Lung microvascular endothelial cell (primary cell): ENCODE measurements around the gene SPAST. TPM values are rescaled to one million over a fixed set of nuclear protein-coding genes. Genes with fewer than 3 reads are reported as not detected.
"Not testable (repeated sequence)": the region's sequence is repeated elsewhere in the genome, so short reads cannot be mapped to it uniquely, and the experiment has no call there.

ENCODE experiments used
- DNase-seq, 2 donors: peaks; one replicate each; pipeline versions ENCODE4 v3.0.0 to v3.0.0-alpha.2; 2010; ENCODE audit warnings: low read depth in 2 of 2
- total RNA-seq: library from RNA; depleted of rRNA; stranded (reverse); fragments of >200 nt; gene quantifications from 2 replicates; pipeline ENCODE4 v1.2.1, GENCODE V29; 2014

SPAST gene
- 22.2 and 26.8 TPM in 2 replicates for total RNA-seq

- DNase-seq: peak; percentile 97
Measured at GRCh38 chr2:32063310-32064020, at the start of gene SPAST. Gene SPAST (plus strand): TSS chr2:32063556. CDS start chr2:32063832, 276 bp downstream.

DNA sequence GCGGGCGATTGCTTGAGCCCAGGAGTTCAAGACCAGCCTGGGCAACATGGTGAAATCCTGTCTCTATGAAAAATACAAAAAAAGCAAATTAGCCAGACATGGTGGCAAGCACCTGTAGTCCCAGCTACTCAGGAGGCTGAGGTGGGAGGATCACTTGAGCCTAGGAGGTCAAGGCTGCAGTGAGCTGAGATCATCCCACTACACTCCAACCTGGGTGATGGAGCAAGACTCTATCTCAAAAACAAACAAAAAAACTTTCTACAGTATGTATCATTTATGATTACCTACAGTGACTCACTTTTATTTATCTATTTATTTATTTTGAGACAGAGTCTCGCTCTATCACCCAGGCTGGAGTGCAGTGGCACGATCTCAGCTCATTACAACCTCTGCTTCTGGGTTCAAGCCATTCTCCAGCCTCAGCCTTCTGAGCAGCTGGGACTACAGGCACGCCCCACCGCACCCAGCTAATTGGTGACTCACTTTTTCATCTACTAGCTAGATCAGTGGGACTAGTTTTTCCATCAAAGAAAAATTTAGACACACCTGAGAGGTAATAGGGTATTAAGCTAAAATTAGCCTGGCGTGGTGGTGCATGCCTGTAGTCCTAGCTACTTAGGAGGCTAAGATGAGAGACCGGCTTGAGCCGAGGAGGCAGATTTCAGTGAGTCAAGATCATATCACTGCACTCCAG lies 44.4 kb upstream of the SPAST start:
- not testable (repeated sequence) for DNase-seq

- DNase-seq: not testable (repeated sequence)
Measured at GRCh38 chr2:32034198-32034887, 29.0 kb upstream of the SPAST start.

GRCh38 chr2:32039447-32040219 lies 23.7 kb upstream of the SPAST start, which contains the start of gene DPY30:
Gene DPY30 (minus strand): TSS chr2:32039805. CDS start chr2:32039456, 349 bp downstream.
- DNase-seq: peak; percentile 93 to 97

DNA sequence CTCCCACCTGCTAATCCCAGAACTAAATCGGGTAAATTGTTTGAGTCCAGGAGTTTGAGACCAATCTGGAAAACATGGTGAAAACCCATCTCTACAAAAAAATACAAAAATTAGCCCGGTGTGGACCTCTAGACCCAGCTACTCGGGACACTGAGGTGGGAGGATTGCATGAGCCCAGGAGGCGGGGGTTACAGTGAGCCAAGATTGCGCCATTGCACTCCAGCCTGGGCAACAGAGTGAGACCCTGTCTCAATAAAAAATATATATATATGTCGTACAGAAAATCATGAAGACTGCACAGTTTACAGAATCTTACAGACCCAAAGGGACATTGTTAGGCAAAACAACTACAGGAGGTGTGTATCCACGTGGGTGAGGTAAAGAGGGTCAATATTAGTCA lies 19.8 kb upstream of the SPAST start:
- no peak for DNase-seq

DNA sequence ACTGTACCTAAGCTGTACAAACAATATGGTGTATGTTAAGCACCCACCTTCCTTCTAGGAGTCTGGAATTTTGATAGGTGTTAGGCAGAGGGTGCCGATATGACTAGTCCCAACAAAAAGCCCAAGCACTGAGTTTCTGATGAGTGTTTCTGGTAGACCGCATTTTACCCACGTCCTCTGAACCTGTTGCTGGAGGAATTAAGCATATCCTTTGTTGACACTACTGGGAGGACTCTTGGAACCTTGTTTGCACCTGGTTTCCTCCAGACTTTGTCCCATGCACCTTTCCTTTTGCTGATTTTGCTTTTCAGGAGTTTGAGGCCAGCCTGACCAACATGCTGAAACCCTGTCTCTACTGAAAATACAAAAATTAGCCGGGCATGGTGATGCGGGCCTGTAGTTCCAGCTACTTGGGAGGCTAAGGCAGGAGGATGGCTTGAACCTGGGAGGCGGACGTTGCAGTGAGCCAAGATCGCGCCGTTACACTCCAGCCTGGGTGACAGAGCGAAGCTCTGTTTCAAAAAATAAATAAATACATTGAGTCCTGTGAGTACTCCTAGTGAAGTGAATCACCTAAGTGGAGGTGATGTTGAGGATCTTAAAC lies 11.4 kb upstream of the SPAST start:
- no peak for DNase-seq

DNA sequence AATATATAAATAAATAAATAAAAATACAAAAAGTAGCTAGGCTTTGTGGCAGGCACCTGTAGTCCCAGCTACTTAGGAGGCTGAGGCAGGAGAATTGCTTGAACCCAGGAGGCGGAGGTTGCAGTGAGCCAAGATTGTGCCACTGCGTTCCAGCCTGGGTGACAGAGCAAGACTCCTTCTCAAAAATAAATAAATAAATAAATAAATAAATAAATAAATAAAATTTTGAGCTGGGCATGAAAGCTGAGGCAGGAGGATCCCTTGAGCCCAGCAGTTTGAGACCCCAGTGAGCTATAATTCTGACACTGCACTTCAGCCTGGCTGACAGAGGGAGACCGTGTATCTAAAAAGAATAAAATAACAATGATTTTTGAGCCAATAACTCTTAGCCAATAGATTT lies 8.8 kb upstream of the SPAST start:
- DNase-seq: not testable (repeated sequence)

DNA sequence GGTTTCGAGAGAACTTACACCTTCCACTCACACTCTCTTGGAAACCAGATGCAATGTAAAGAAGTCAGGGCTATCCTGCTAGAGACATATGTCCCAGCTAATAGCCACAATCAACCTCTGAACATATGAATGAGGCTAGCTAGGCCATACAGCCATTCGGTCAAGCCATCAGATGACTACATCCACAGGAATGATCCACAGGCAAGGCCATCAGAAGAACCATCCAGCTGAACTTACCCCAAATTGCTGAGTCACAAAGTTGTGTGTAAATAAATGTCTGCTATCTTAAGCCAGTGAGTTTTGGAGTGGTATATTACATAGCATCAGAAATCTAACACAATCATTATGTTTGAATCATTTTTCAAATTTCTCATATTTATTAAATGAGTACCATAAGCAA lies 5.2 kb upstream of the SPAST start:
- DNase-seq: no peak

GRCh38 chr2:32060266-32060665 lies 3.1 kb upstream of the SPAST start:
- no peak for DNase-seq

DNA sequence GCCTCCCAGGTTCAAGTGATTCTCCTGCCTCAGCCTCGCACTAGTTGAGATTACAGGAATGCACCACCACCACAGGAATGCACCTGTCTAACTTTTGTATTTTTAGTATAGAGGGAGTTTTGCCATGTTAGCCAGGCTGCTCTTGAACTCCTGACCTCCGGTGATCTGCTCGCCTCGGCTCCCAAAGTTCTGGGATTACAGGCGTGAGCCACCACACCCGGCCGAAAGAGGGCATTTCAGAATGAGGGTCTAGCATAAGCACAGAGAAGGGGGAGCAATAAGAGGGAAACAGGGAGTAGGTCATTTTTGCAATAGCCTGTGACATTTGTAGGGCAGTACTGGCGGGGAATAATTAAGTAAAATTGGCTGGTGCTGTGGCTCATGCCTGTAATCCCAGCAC lies 1.9 kb upstream of the SPAST start:
- no peak for DNase-seq

DNA sequence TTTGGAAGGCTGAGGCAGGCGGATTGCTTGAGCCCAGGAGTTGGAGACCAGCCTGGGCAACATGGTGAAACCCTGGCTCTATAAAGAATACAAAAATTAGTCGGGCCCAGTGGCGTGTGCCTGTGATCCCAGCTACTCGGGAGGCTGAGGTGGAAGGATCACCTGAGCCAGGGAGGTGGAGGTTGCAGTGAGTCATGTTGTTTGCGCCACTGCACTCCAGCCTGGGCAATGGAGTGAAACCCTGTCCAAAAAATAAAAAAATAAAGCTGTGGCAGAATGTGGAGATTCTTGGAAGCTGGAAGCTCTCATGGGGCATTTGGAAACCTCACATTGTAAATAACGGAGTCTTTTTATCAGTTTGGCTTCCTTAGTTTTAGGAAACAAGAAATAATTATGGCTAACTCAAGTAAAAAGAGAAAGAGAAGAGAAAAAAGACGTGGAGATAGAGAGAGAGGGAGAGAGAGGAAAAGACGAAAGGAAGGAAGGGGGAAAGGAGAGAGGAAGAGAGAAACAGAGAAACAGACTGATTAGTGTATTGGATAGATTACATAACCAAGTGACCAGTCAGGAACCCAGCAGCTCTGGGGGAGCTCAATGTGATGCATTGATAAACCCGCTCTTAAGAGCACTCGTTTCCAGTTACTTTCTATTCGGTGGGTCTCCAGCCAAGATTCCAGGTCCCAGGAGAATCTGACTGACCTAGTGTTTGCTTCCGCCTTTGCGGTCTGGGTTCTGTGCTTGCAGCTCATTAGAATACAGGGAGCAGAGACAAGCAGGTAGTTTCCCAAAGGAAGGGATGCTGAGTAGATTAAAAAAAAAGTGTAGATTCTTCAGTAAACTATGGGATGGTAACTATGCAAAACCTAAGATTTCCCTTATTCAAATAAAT lies 1.1 kb upstream of the SPAST start:
- DNase-seq: peak; percentile 17 to 52

GRCh38 chr2:32064021-32064601 lies 755 bp downstream of the SPAST start:
- peak; percentile 11 to 15 for DNase-seq

- DNase-seq: no peak
Measured at GRCh38 chr2:32064713-32065112, 1.4 kb downstream of the SPAST start.

DNA sequence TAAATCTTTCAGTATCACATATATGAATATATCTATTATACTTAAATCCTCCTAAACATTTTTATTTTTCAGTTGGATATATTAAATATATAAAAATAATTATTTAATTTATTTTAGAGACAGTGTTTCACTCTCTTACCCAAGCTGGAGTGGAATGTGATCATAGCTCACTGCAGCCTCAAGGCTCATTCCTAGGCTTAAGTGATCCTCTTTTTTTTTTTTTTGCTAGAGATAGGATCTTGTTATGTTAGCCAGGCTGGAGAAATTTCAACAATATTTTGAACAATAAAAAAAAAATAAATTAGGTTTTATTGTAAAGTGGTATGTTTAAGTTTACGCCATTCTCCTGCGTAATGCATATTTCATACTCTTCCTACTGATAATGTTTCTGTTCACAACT lies 4.2 kb downstream of the SPAST start:
- no peak for DNase-seq

DNA sequence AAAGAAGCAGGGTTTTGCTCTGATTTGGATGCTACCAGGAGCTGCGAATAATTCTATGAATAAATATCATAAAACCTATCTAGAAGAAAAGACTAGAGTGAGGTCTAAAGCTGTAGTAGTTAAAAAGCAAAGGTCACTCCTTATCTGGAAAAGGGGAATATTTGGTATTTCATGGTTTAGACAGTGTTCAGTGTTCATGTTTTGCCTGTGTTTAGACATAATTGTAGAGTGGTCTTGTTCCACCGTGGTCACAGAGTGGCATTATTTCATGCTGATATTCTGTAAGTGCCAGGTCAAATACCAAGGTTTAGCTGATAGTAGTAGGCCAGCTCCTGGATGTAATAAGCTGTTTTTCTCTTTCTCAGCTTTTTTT lies 10.8 kb downstream of the SPAST start:
- no peak for DNase-seq

DNA sequence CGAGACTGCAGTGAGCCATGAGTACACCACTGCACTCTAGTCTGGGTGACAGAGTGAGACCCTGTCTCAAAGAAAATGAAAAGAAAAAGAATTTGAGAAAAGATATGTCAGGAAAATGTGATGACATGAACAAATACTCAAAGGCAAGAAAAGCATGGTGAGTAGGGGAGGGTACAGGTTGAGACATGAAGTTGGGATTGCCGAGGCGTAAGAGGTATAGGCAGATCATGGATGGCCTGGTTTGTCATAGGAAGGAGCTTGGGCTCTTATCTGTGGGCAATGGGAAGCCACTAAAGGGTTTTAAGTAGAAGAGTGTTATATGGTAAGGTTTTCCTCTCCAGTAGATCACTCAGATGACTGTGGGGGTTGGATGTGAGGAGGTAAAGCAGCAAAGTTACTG lies 32.3 kb downstream of the SPAST start:
- no peak for DNase-seq

DNA sequence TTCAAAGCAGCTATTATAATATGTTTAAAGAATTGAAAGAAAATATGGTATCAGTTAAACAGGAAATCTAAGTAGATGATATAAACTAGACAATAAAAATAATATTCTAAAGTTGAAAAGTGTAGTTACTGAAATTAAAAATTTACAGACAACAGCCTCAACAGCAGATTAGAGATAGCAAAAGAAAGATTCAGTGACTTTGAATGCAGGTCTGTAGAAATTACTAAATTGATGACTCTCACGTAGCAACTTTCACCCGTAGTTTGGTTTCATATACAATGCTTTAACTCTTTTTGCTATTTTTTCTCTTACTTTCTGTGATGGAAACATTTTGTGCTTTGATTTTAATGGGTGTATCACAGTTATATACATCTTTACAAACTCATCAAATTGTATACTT lies 44.8 kb downstream of the SPAST start:
- DNase-seq: no peak

DNA sequence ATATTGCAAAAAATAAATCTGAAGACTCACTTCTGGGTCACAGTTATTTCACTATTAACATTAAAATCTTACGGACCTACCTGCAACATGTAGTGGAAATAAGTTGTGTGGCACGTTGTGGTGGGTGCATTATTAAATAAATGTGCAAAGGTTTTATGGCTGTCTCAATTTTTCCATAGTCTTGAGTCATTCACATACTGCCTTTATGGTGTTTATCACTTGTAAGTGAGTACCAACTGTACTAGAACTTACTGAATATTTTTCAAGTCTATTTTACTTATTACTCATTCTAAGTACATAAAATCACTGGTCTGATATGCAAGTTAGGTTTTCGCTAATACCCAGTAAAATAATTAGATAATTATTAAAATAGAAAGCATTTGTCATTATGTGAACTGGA lies 54.7 kb downstream of the SPAST start:
- no peak for DNase-seq

- DNase-seq: no peak
Measured at GRCh38 chr2:32119161-32119560, 55.8 kb downstream of the SPAST start.

DNA sequence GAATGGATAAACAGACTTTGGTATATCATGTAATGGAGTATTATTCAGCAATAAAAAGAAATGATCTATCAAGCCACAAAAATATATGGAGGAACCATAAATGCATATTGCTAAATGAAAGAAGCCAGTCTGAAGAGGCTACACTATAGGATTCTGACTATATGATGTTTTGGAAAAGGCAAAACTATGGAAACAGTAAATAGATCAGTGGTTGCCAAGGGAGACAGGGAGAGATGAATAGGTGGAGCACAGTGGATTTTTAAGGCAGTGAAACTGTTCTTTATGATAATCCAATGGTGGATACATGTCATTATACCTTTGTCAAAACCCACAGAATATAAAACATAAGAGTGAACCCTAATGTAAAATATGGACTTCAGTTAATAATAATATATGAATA lies 61.3 kb downstream of the SPAST start:
- peak in 1 of 2 donors; percentile 17 for DNase-seq
